ENCODE data around the gene AFAP1. TPM values are rescaled to one million over a fixed set of nuclear protein-coding genes. Genes with fewer than 3 reads are reported as not detected.

Gene AFAP1
- polyA plus RNA-seq, 3 donors: 18.7 to 26.2 (median 22.8) TPM

- no peak for DNase-seq
These were observed 153.1 kb downstream of the AFAP1 start for GRCh38 chr4:7786517-7786916.

GRCh38 chr4:7786040-7786439 is 153.6 kb downstream of the AFAP1 start:
- no peak for DNase-seq

- DNase-seq: no peak
These were observed 154.6 kb downstream of the AFAP1 start for GRCh38 chr4:7785017-7785416.

- no peak for DNase-seq
These were observed 155.4 kb downstream of the AFAP1 start for GRCh38 chr4:7784131-7784870.

- no peak for DNase-seq
These were observed 156.1 kb downstream of the AFAP1 start for GRCh38 chr4:7783541-7783940.

- no peak for DNase-seq
These were observed 156.9 kb downstream of the AFAP1 start for GRCh38 chr4:7782783-7783182.

- DNase-seq: no peak
These were observed 157.7 kb downstream of the AFAP1 start for GRCh38 chr4:7781993-7782392.

GRCh38 chr4:7781366-7781765 is 158.3 kb downstream of the AFAP1 start:
- DNase-seq: no peak

GRCh38 chr4:7780751-7781348 is 158.8 kb downstream of the AFAP1 start:
- no peak for DNase-seq

GRCh38 chr4:7779432-7779768 is 160.3 kb downstream of the AFAP1 start:
- DNase-seq: peak; percentile 82

- DNase-seq: no peak
These were observed 160.9 kb downstream of the AFAP1 start for GRCh38 chr4:7778510-7779431.

- no peak for DNase-seq
These were observed 161.7 kb downstream of the AFAP1 start for GRCh38 chr4:7777871-7778509.

GRCh38 chr4:7777017-7777710 is 162.5 kb downstream of the AFAP1 start:
- DNase-seq: no peak

GRCh38 chr4:7775396-7775795 is 164.3 kb downstream of the AFAP1 start:
- no peak for DNase-seq

GRCh38 chr4:7774301-7775294 is 165.1 kb downstream of the AFAP1 start:
- DNase-seq: no peak

- no peak for DNase-seq
These were observed 166.1 kb downstream of the AFAP1 start for GRCh38 chr4:7773401-7774180.

GRCh38 chr4:7772711-7773385 is 166.8 kb downstream of the AFAP1 start:
- DNase-seq: peak; percentile 52

- no peak for DNase-seq
These were observed 167.8 kb downstream of the AFAP1 start for GRCh38 chr4:7771541-7772507.
